Urinary bladder (tissue), 4 donors: Measurements from ENCODE around the gene CFAP97. TPM values are rescaled to one million over a fixed set of nuclear protein-coding genes. Genes with fewer than 3 reads are reported as not detected.
"Not testable (repeated sequence)": the region's sequence is repeated elsewhere in the genome, so short reads cannot be mapped to it uniquely, and the experiment has no call there.

Experiments
- DNase-seq: peaks from one replicate; pipeline ENCODE4 v3.0.0-alpha.2; 2015; ENCODE audit errors: extremely low spot score
- H3K27ac ChIP-seq: one replicate; pipeline ENCODE4 v1.5.1; 2013; ENCODE audit warnings: low read depth, mild to moderate bottlenecking, moderate library complexity
- H3K36me3 ChIP-seq: one replicate; pipeline ENCODE4 v1.6.1; 2013; ENCODE audit warnings: mild to moderate bottlenecking, moderate library complexity; ENCODE audit not compliant: insufficient read depth
- H3K4me1 ChIP-seq: one replicate; pipeline ENCODE4 v1.6.1; 2013; ENCODE audit warnings: mild to moderate bottlenecking, moderate library complexity; ENCODE audit not compliant: insufficient read depth
- H3K4me3 ChIP-seq: one replicate; pipeline ENCODE4 v1.5.1; 2013; ENCODE audit warnings: low read depth, low read length
- WGBS: extraction: QIAGEN DNeasy Blood & Tissue Kit; methylation state at CpG from one replicate; pipeline ENCODE4 v1.1.7; 2013; 5-methylcytosine and 5-hydroxymethylcytosine counted together
- polyA plus RNA-seq: library from polyadenylated mRNA; stranded (reverse); fragments of 200-250 nt; gene quantifications from one replicate; pipeline ENCODE4 v1.2.3, GENCODE V29; 2013
- total RNA-seq: library from RNA; depleted of rRNA; stranded (reverse); fragments of >200 nt; gene quantifications from one replicate; pipeline ENCODE4 v1.2.3, GENCODE V29; 2014
- donor health status: healthy with polysubstance abuse.
- donor health status: healthy.

The CFAP97 gene
- total and polyA plus RNA-seq, 2 donors: 19.0 to 59.8 TPM

- WGBS: 37% methylated on average over 3 of the region's 3 CpGs
- no peak overlapping the region for H3K4me3 ChIP-seq
- no peak overlapping the region for H3K27ac ChIP-seq
- no peaks in the 10 kb centered on the region for H3K36me3 ChIP-seq
- DNase-seq: no peak
- no peaks in the 10 kb centered on the region for H3K4me1 ChIP-seq
Observed at GRCh38 chr4:185134307-185134869, 69.4 kb downstream of the CFAP97 start.

- Histone ChIP-seq H3K36me3 (no peaks in the 10 kb centered on the region), H3K4me1 (no peaks in the 10 kb centered on the region), H3K4me3 (peak overlapping the region; percentile 45), H3K27ac (no peak overlapping the region)
- DNase-seq: no peak
- 2% methylated on average over 74 of the region's 74 CpGs for WGBS
Observed at GRCh38 chr4:185128272-185129119, 75.3 kb downstream of the CFAP97 start.

GRCh38 chr4:185127021-185127925 is 76.5 kb downstream of the CFAP97 start:
- Histone ChIP-seq H3K27ac (no peak overlapping the region), H3K4me1 (no peaks in the 10 kb centered on the region), H3K36me3 (no peaks in the 10 kb centered on the region), H3K4me3 (peak overlapping the region; percentile 46)
- DNase-seq: no peak
- 9% methylated on average over 64 of the region's 64 CpGs for WGBS

DNA sequence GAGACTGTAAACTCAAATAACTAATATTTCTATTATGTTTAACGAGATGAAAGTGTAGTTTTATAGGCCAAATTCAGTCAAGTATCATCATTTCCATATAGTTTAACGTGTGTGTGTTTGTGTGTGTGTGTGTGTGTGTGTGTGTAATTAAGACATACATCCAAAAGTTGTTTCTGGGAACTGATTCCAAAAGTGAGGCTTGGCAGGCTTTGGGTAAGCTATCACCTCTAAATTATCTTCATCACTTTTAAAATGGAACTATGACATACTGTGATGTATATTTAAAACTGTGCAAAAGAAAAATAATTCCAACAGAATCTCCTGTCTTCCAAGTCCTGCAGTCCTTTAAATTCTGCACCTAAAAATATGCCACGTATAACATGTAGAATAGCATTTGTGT is 79.8 kb downstream of the CFAP97 start:
- Histone ChIP-seq H3K4me1 (no peaks in the 10 kb centered on the region), H3K36me3 (no peaks in the 10 kb centered on the region), H3K4me3 (no peak overlapping the region), H3K27ac (no peak overlapping the region)
- DNase-seq: no peak
- WGBS: 60% methylated on average over 3 of the region's 3 CpGs

DNA sequence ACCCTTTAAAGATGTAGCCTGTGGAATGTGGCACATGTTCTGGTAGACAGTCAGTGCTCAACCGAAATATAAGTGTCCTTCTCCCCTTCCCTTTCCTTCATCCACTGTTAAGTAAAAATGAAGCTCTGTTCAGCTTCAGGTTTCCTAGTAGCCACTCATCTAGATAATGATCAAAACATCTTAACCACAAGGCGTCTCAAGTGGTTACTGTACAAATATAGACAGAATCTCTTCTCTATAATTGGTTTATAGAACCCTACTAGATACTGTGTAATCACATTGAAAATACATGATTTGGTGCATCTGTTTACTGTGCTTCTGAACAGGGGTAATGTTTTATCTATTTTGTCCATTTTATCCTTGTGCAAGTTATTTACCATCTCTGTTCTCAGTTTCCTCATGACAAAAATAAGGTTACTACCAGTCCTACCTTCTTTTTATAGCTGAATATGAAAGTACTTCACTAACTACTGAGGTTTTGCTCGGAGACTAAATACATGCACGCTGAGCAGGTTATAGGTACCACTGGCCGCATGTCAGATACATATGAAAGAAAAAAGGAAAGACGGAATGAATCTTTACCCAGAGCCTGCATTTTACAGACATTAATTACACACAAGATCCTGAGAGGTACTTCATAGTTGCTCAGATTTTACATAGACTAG is 81.0 kb downstream of the CFAP97 start:
- 86% methylated on average over 6 of the region's 6 CpGs for WGBS
- Histone ChIP-seq H3K27ac (no peak overlapping the region), H3K4me3 (no peak overlapping the region), H3K36me3 (no peaks in the 10 kb centered on the region), H3K4me1 (no peaks in the 10 kb centered on the region)
- no peak for DNase-seq

DNA sequence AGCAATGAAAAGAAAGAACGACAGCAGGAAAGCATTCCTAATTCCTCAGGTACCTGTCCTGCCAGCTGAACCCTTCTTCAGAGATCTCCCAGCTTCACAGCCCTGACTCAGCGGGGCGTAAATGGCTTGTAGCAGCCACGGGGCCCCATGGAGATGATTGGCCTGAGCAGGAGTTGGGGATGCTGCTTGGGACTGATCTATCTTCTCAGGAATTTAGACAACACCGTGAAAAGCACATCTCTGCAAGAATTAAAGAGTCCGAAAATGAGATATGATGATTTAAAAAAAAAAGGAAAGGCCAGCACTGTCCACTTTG is 83.2 kb downstream of the CFAP97 start:
- DNase-seq: no peak
- H3K36me3 ChIP-seq: no peaks in the 10 kb centered on the region
- WGBS: 66% methylated on average over 6 of the region's 6 CpGs
- H3K4me3 ChIP-seq: no peak overlapping the region
- no peaks in the 10 kb centered on the region for H3K4me1 ChIP-seq
- no peak overlapping the region for H3K27ac ChIP-seq

DNA sequence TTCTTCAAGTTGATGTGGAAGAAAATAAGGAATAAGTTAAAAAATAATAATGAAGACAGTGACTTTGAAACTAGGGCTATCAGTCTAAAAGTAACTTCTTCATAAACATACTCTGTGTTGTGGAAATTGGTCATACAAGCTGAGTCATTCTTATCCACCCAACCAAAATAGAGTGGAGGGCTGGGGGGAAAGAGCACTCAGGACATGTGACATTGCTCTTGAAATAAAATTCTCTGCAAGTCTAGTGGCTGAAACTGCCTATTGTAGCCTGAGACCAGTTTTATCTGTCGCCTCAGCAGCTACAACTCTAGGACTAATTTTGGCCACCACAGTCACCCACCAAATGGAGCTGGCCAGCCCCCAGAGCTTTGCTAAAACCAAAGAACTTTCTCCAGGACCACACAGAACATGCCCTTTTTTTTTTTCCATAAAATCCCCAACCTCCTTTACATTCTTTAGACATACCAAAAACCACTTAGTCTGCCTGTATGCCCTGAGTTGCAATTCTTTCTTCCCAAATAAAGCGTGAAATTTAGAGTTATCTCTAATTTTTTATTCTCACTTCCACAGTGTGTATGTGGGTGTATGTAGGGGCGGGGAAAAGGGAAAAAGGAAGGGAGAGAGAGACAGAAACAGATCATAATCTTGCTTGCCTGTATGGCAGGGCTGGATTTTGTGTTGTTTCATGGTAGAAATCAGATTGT is 83.7 kb downstream of the CFAP97 start:
- WGBS: 80% methylated on average over 3 of the region's 3 CpGs
- Histone ChIP-seq H3K27ac (no peak overlapping the region), H3K4me1 (no peaks in the 10 kb centered on the region), H3K4me3 (no peak overlapping the region), H3K36me3 (no peaks in the 10 kb centered on the region)
- no peak for DNase-seq

- H3K4me3 ChIP-seq, H3K27ac ChIP-seq, H3K36me3 ChIP-seq, H3K4me1 ChIP-seq, DNase-seq: not testable (repeated sequence)
- 87% methylated on average over 5 of the region's 5 CpGs for WGBS
Observed at GRCh38 chr4:185119467-185119866, 84.3 kb downstream of the CFAP97 start.

- no peak overlapping the region for H3K4me3 ChIP-seq
- no peaks in the 10 kb centered on the region for H3K36me3 ChIP-seq
- no peak overlapping the region for H3K27ac ChIP-seq
- no peaks in the 10 kb centered on the region for H3K4me1 ChIP-seq
- DNase-seq: no peak
- 93% methylated on average over 7 of the region's 7 CpGs for WGBS
Observed at GRCh38 chr4:185118876-185119275, 84.9 kb downstream of the CFAP97 start.

DNA sequence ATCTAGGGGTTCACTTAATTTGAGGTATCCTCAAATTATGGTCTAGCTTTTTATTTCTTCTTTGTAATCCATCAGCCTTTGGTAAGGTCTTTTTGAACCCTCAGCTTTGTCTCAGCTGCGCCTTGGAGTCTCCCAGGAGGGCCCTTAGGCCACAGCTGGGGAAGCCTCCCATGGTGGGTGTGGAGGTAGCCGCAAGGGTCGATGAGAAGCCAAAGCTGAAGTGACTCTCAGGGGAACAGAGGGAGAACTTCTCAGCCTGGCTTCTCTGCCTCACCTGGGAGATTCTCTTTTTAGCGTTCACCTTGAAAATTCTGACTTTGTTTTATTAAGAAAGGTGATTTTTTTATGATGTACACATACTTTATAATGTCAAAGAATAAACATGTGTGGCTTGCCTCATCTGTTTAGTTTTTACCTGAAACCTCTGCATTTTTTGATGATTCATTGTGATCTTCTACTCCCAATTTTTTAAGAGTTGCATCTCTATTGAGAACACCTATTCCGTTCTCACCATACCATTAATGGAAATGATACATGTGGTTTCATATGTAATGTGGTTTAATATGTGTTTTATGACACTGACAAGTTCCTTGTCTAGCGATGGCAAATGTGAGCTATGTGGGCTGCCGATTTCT is 86.4 kb downstream of the CFAP97 start:
- no peaks in the 10 kb centered on the region for H3K36me3 ChIP-seq
- no peak overlapping the region for H3K4me3 ChIP-seq
- H3K4me1 ChIP-seq: no peaks in the 10 kb centered on the region
- WGBS: 87% methylated on average over 7 of the region's 7 CpGs
- DNase-seq: no peak
- H3K27ac ChIP-seq: no peak overlapping the region

DNA sequence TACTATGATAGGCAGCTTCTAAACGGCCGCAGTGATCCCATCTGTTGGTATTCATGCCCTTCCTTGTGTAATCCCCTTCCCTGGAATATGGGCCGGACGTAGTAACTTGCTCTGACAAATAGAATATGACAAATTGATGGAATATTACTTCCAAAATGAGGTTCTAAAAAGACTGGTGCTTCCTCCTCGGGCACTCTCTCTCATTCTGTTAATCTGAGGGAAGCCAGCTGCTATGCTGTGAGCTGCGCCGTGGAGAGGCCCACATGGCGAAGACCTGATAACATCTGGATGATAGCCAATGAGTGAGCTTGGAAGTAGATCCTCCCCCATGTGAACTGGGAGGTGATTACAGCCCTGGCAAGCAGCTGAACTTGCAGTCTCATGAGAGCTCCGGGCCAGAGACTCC is 88.0 kb downstream of the CFAP97 start:
- no peak overlapping the region for H3K4me3 ChIP-seq
- no peaks in the 10 kb centered on the region for H3K4me1 ChIP-seq
- DNase-seq: peak; percentile 73
- no peak overlapping the region for H3K27ac ChIP-seq
- H3K36me3 ChIP-seq: no peaks in the 10 kb centered on the region
- 26% methylated on average over 9 of the region's 9 CpGs for WGBS

- H3K36me3 ChIP-seq: no peaks in the 10 kb centered on the region
- DNase-seq: no peak
- H3K4me1 ChIP-seq: no peaks in the 10 kb centered on the region
- 80% methylated on average over 2 of the region's 2 CpGs for WGBS
- H3K4me3 ChIP-seq: no peak overlapping the region
- H3K27ac ChIP-seq: no peak overlapping the region
Observed at GRCh38 chr4:185113340-185113739, 90.5 kb downstream of the CFAP97 start.
